ENCODE data around the gene KCNA1.

- TF ChIP-seq POLR2A (IDR thresholded peaks at IDR 0.05; ENCODE audit: borderline replicate concordance, extremely low read depth, insufficient read depth, insufficient read length) = no peak
- no peak for TF ChIP-seq CTCF (IDR thresholded peaks at IDR 0.05 in 2 of 3, conservative IDR thresholded peaks at IDR 0.05 in 1 of 3; ENCODE audit: borderline replicate concordance in 1 of 3, insufficient read depth in 1 of 3, low read depth in 2 of 3, low read length in 2 of 3)
- TF ChIP-seq REST (IDR thresholded peaks at IDR 0.05; ENCODE audit: low read depth) = no peak
- TF ChIP-seq EZH2 (IDR thresholded peaks at IDR 0.05) = no peak
- no peak for TF ChIP-seq ZBTB33 (IDR thresholded peaks at IDR 0.05; ENCODE audit: extremely low read depth, insufficient replicate concordance, low read length)
- no peak for TF ChIP-seq CEBPB (IDR thresholded peaks at IDR 0.05; ENCODE audit: low read depth)
- no peak for TF ChIP-seq SP1 (IDR thresholded peaks at IDR 0.05; ENCODE audit: low read depth)
- no peak for TF ChIP-seq RAD21 (IDR thresholded peaks at IDR 0.05; ENCODE audit: low read depth)
- no peak for TF ChIP-seq TCF7L2 (IDR thresholded peaks at IDR 0.05; ENCODE audit: borderline replicate concordance, extremely low read depth, insufficient read depth, insufficient read length)
- TF ChIP-seq YY1 (IDR thresholded peaks at IDR 0.05; ENCODE audit: extremely low read depth, insufficient replicate concordance, low read depth, low read length) = no peak
These were observed 41.9 kb downstream of the KCNA1 start for GRCh38 chr12:4951601-4952000.
